ENCODE data around the gene OR1L6.

GRCh38 chr9:122742003-122742402 lies at the start of gene OR1L6:
- no peak for TF ChIP-seq CTCF (IDR thresholded peaks at IDR 0.05)
- TF ChIP-seq POLR2A (IDR thresholded peaks at IDR 0.05): no peak
